SK-MEL-5 (cell line): ENCODE measurements around the gene HPGDS. TPM values are rescaled to one million over a fixed set of nuclear protein-coding genes. Genes with fewer than 3 reads are reported as not detected.
"Not testable (repeated sequence)": the region's sequence is repeated elsewhere in the genome, so short reads cannot be mapped to it uniquely, and the experiment has no call there.

Source experiments
- DNase-seq: peaks from one replicate; pipeline ENCODE4 v3.0.0-alpha.2; 2016; ENCODE audit warnings: low read depth, low spot score
- in situ Hi-C: cut with HindIII; loops from 2 replicates; pipeline ENCODE4 v1.10.0; 2016; ENCODE audit warnings: low sequenced_read_pairs, high pct_unique_total_duplicates, low pct_unique_long_range_greater_than_20kb
- total RNA-seq: library from RNA; depleted of rRNA; stranded (reverse); fragments of >200 nt; shearing (Covaris generic); gene quantifications from 2 replicates; pipeline ENCODE4 v1.2.3, GENCODE V29; 2014

Gene HPGDS
- total RNA-seq, 1 experiment from 2014 or later = not detected

- in situ Hi-C loops, DNase-seq: not testable (repeated sequence)
Observed at GRCh38 chr4:94293981-94294380, 48.7 kb downstream of the HPGDS start.

GRCh38 chr4:94290245-94290644, 52.4 kb downstream of the HPGDS start:
- in situ Hi-C loops = no loop called here

GRCh38 chr4:94285666-94286065, 57.0 kb downstream of the HPGDS start:
- in situ Hi-C loops = no loop called here

More at GRCh38 chr4:94290245-94290644, 52.4 kb downstream of the HPGDS start:
- DNase-seq = peak; percentile 6

GRCh38 chr4:94284889-94285288, 57.7 kb downstream of the HPGDS start:
- no peak for DNase-seq

More at GRCh38 chr4:94285666-94286065, 57.0 kb downstream of the HPGDS start:
- DNase-seq = no peak

GRCh38 chr4:94278781-94279180, 63.9 kb downstream of the HPGDS start:
- in situ Hi-C loops = no loop called here
- no peak for DNase-seq

More at GRCh38 chr4:94284889-94285288, 57.7 kb downstream of the HPGDS start:
- in situ Hi-C loops = no loop called here

GRCh38 chr4:94277534-94277933, 65.1 kb downstream of the HPGDS start:
- no peak for DNase-seq
- in situ Hi-C loops = no loop called here

GRCh38 chr4:94276204-94276603, 66.4 kb downstream of the HPGDS start:
- in situ Hi-C loops = no loop called here
- DNase-seq = no peak

GRCh38 chr4:94274912-94275311, 67.7 kb downstream of the HPGDS start:
- in situ Hi-C loops = no loop called here
- DNase-seq = no peak

GRCh38 chr4:94271248-94271647, 71.4 kb downstream of the HPGDS start:
- in situ Hi-C loops = no loop called here

GRCh38 chr4:94267037-94267436, 75.6 kb downstream of the HPGDS start:
- DNase-seq = no peak
- in situ Hi-C loops = no loop called here

More at GRCh38 chr4:94271248-94271647, 71.4 kb downstream of the HPGDS start:
- no peak for DNase-seq

- in situ Hi-C loops = no loop called here
- DNase-seq = peak; percentile 55
Observed at GRCh38 chr4:94262163-94263016, 80.2 kb downstream of the HPGDS start.

- DNase-seq = peak; percentile 27
- in situ Hi-C loops = no loop called here
Observed at GRCh38 chr4:94256828-94257227, 85.8 kb downstream of the HPGDS start.

GRCh38 chr4:94256144-94256783, 86.4 kb downstream of the HPGDS start:
- DNase-seq = no peak
- in situ Hi-C loops = no loop called here

GRCh38 chr4:94253036-94253435, 89.6 kb downstream of the HPGDS start:
- in situ Hi-C loops = no loop called here
- peak; percentile 8 for DNase-seq

GRCh38 chr4:94251094-94251493, 91.5 kb downstream of the HPGDS start:
- in situ Hi-C loops = no loop called here
- DNase-seq = no peak
